PFSK-1 (cell line): ENCODE measurements around the gene FCRLB.

Source experiments
- FOXP2 ChIP-seq: optimal IDR thresholded peaks from 2 replicates; pipeline ENCODE3; 2011; ENCODE audit warnings: borderline replicate concordance, control low read depth, inconsistent platforms; ENCODE audit not compliant: insufficient read depth; ENCODE audit errors: extremely low read length, extremely low read depth
- POLR2AphosphoS5 ChIP-seq: IDR thresholded peaks from 2 replicates; pipeline ENCODE4 v1.6.1; 2012; ENCODE audit warnings: low read depth, mild to moderate bottlenecking, control low read depth, low read length, moderate library complexity
- SIN3A ChIP-seq: IDR thresholded peaks from 2 replicates; pipeline ENCODE4 v1.6.1; 2012; ENCODE audit warnings: mild to moderate bottlenecking, low read length, moderate library complexity, borderline replicate concordance; ENCODE audit not compliant: insufficient read depth
- TAF1 ChIP-seq: IDR thresholded peaks from 2 replicates; pipeline ENCODE4 v1.6.1; 2012; ENCODE audit warnings: low read length, control low read depth, borderline replicate concordance; ENCODE audit not compliant: insufficient read depth
- TF ChIP-seq, protein P1 (sequence below), 2 experiments: IDR thresholded peaks; 2 replicates each; pipeline versions ENCODE4 v1.6.1 to v1.8.0; 2011 to 2012; ENCODE audit warnings: low read depth in 2 of 2, low read length in 2 of 2, control low read depth in 1 of 2, inconsistent platforms in 1 of 2, mild to moderate bottlenecking in 1 of 2, moderate library complexity in 1 of 2; ENCODE audit not compliant: insufficient read depth in 1 of 2

DNA sequence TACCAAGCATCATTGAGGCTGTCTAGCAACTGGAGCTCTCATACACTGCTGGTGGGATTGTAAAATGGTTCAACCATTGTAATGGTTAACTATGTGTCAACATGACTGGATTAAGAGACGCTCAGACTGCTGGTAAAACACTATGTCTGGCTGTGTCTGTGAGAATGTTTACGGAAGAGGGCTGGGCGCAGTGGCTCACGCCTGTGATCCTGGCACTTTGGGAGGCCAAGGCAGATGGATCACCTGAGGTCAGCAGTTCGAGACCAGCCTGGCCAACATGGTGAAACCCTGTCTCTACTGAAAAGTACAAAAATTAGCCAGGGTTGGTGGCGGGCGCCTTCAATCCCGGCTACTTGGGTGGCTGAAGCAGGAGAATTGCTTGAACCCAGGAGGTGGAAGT lies 19.1 kb upstream of the FCRLB start:
- TF ChIP-seq FOXP2 (no peak), TAF1 (no peak), POLR2AphosphoS5 (no peak), SIN3A (no peak)
- TF ChIP-seq, protein P1, sequence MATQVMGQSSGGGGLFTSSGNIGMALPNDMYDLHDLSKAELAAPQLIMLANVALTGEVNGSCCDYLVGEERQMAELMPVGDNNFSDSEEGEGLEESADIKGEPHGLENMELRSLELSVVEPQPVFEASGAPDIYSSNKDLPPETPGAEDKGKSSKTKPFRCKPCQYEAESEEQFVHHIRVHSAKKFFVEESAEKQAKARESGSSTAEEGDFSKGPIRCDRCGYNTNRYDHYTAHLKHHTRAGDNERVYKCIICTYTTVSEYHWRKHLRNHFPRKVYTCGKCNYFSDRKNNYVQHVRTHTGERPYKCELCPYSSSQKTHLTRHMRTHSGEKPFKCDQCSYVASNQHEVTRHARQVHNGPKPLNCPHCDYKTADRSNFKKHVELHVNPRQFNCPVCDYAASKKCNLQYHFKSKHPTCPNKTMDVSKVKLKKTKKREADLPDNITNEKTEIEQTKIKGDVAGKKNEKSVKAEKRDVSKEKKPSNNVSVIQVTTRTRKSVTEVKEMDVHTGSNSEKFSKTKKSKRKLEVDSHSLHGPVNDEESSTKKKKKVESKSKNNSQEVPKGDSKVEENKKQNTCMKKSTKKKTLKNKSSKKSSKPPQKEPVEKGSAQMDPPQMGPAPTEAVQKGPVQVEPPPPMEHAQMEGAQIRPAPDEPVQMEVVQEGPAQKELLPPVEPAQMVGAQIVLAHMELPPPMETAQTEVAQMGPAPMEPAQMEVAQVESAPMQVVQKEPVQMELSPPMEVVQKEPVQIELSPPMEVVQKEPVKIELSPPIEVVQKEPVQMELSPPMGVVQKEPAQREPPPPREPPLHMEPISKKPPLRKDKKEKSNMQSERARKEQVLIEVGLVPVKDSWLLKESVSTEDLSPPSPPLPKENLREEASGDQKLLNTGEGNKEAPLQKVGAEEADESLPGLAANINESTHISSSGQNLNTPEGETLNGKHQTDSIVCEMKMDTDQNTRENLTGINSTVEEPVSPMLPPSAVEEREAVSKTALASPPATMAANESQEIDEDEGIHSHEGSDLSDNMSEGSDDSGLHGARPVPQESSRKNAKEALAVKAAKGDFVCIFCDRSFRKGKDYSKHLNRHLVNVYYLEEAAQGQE (IDR thresholded peaks at IDR 0.05; ENCODE audit: insufficient read depth in 1 of 2, low read depth in 2 of 2, low read length in 2 of 2), result no peak
